Renal pelvis (tissue), 4 donors: ENCODE data around the gene LIPH. TPM values are rescaled to one million over a fixed set of nuclear protein-coding genes. Genes with fewer than 3 reads are reported as not detected.
"Not testable (repeated sequence)": the region's sequence is repeated elsewhere in the genome, so short reads cannot be mapped to it uniquely, and the experiment has no call there.

ENCODE experiments used
- DNase-seq: peaks from one replicate; pipeline ENCODE4 v3.0.0-alpha.2; 2013
- polyA plus RNA-seq, 3 donors: library from polyadenylated mRNA; unstranded; fragments of 120-200 nt; gene quantifications; one replicate each; pipeline ENCODE4 v1.2.1, GENCODE V29; 2013; ENCODE audit not compliant: insufficient read length in 3 of 3

Gene LIPH
- polyA plus RNA-seq, 3 donors, result 0.75 to 3.6 (median 1.3) TPM

GRCh38 chr3:185489462-185489861 lies 62.9 kb downstream of the LIPH start:
- DNase-seq, result no peak

GRCh38 chr3:185488465-185488864 lies 63.9 kb downstream of the LIPH start:
- no peak for DNase-seq

GRCh38 chr3:185486394-185486793 lies 66.0 kb downstream of the LIPH start:
- no peak for DNase-seq

- DNase-seq, result no peak
Observed at GRCh38 chr3:185484296-185484695, 68.1 kb downstream of the LIPH start.

- no peak for DNase-seq
Observed at GRCh38 chr3:185479373-185479945, 72.9 kb downstream of the LIPH start.

- no peak for DNase-seq
Observed at GRCh38 chr3:185477316-185477715, 75.1 kb downstream of the LIPH start.

GRCh38 chr3:185474922-185475321 lies 77.5 kb downstream of the LIPH start:
- not testable (repeated sequence) for DNase-seq

- DNase-seq, result no peak
Observed at GRCh38 chr3:185473290-185473815, 79.0 kb downstream of the LIPH start.

GRCh38 chr3:185470323-185470722 lies 82.1 kb downstream of the LIPH start:
- DNase-seq, result no peak

- DNase-seq, result no peak
Observed at GRCh38 chr3:185469542-185469941, 82.8 kb downstream of the LIPH start.

- not testable (repeated sequence) for DNase-seq
Observed at GRCh38 chr3:185466123-185466522, 86.3 kb downstream of the LIPH start.

- no peak for DNase-seq
Observed at GRCh38 chr3:185465471-185465870, 86.9 kb downstream of the LIPH start.

GRCh38 chr3:185460719-185461350 lies 91.6 kb downstream of the LIPH start:
- DNase-seq, result no peak

GRCh38 chr3:185460309-185460708 lies 92.1 kb downstream of the LIPH start:
- no peak for DNase-seq

- DNase-seq, result no peak
Observed at GRCh38 chr3:185457376-185457775, 95.0 kb downstream of the LIPH start.

Other genes starting within 250 kb of the LIPH start
- gene MAP3K13, start 189.5 kb downstream of the LIPH start, polyA plus RNA-seq, result 10 to 100 TPM; 37.4 to 49.4 (median 44.8) TPM
- gene TMEM41A, start 53.6 kb downstream of the LIPH start, polyA plus RNA-seq, result 10 to 100 TPM; 24.9 to 37.2 (median 33.5) TPM
- 10 to 100 TPM; 43.0 to 51.8 (median 47.7) TPM for gene SENP2, start 33.7 kb upstream of the LIPH start, polyA plus RNA-seq